WTC11 (cell line): ENCODE data around the gene SGPP2. TPM values are rescaled to one million over a fixed set of nuclear protein-coding genes. Genes with fewer than 3 reads are reported as not detected.

Source experiments
- ATAC-seq: fragments of 200-7000 bp; cut with Tn5 transposase; 2 replicates; pipeline ENCODE4 v1.10.0; 2021; ENCODE audit warnings: mild to moderate bottlenecking, moderate library complexity
- CTCF ChIA-PET: fragments of 300-600 bp; sonication (Branson Sonifier 250); formaldehyde crosslinking; loops from one replicate; lab custom pipeline; 2021; ENCODE audit warnings: antibody characterized with exemption; lab: Charles Lee
- POLR2A ChIA-PET: fragments of 350-600 bp; sonication (Branson Sonifier 250); formaldehyde crosslinking; loops from one replicate; lab custom pipeline; 2021; ENCODE audit warnings: antibody characterized with exemption; lab: Charles Lee
- DNase-seq: peaks from one replicate; pipeline ENCODE4 v3.0.0; 2021; ENCODE audit warnings: low spot score
- H3K27ac Mint-ChIP-seq: 2 replicates; pipeline ENCODE4 v1.8.0; 2021; ENCODE audit warnings: mixed read lengths
- H3K27me3 Mint-ChIP-seq: 2 replicates; pipeline ENCODE4 v1.8.0; 2021; ENCODE audit warnings: low read depth, mild to moderate bottlenecking, moderate library complexity, mixed read lengths
- H3K36me3 Mint-ChIP-seq: 2 replicates; pipeline ENCODE4 v1.8.0; 2021; ENCODE audit warnings: mixed read lengths
- H3K4me1 Mint-ChIP-seq: 2 replicates; pipeline ENCODE4 v1.8.0; 2022; ENCODE audit warnings: mixed read lengths
- H3K4me3 Mint-ChIP-seq: 2 replicates; pipeline ENCODE4 v1.8.0; 2021; ENCODE audit warnings: mild to moderate bottlenecking, moderate library complexity, mixed read lengths
- H3K9me3 Mint-ChIP-seq: 2 replicates; pipeline ENCODE4 v1.8.0; 2021; ENCODE audit warnings: mixed read lengths
- CREB1 ChIP-seq: sonication (generic); formaldehyde crosslinking; IDR thresholded peaks from 2 replicates; pipeline ENCODE4 v1.8.0; 2023; ENCODE audit warnings: mild to moderate bottlenecking, missing genetic modification reagents
- CREM ChIP-seq: sonication (generic); formaldehyde crosslinking; IDR thresholded peaks from 2 replicates; pipeline ENCODE4 v1.8.1; 2022; ENCODE audit warnings: mild to moderate bottlenecking, missing genetic modification reagents, moderate library complexity
- ESRRA ChIP-seq: sonication (generic); formaldehyde crosslinking; IDR thresholded peaks from 2 replicates; pipeline ENCODE4 v1.8.1; 2022; ENCODE audit warnings: mild to moderate bottlenecking, missing genetic modification reagents, borderline replicate concordance
- GABPB1 ChIP-seq: sonication (generic); formaldehyde crosslinking; IDR thresholded peaks from 2 replicates; pipeline ENCODE4 v1.8.1; 2023; ENCODE audit warnings: mild to moderate bottlenecking, missing genetic modification reagents
- GTF2I ChIP-seq: fragments of 250-450 bp; sonication (Bioruptor Pico); conservative IDR thresholded peaks from 2 replicates; pipeline ENCODE4 v1.4.0; 2021; ENCODE audit warnings: mild to moderate bottlenecking
- IRF2 ChIP-seq: sonication (generic); formaldehyde crosslinking; IDR thresholded peaks from 2 replicates; pipeline ENCODE4 v1.8.0; 2022; ENCODE audit warnings: low read depth, missing genetic modification reagents, borderline replicate concordance
- MYBL2 ChIP-seq: sonication (generic); formaldehyde crosslinking; IDR thresholded peaks from 2 replicates; pipeline ENCODE4 v1.8.1; 2023; ENCODE audit warnings: mild to moderate bottlenecking, moderate library complexity, missing genetic modification reagents
- NFYB ChIP-seq: sonication (generic); formaldehyde crosslinking; conservative IDR thresholded peaks from 2 replicates; pipeline ENCODE4 v1.8.0; 2022; ENCODE audit warnings: low read depth, missing genetic modification reagents
- OVOL2 ChIP-seq: fragments of 250-450 bp; sonication (Bioruptor Pico); IDR thresholded peaks from 2 replicates; pipeline ENCODE4 v1.9.0; 2021; ENCODE audit warnings: mild to moderate bottlenecking, borderline replicate concordance
- RELA ChIP-seq: sonication (generic); formaldehyde crosslinking; IDR thresholded peaks from 2 replicates; pipeline ENCODE4 v1.8.1; 2022; ENCODE audit warnings: missing genetic modification reagents, mild to moderate bottlenecking, borderline replicate concordance
- RORB ChIP-seq: fragments of 250-450 bp; sonication (Bioruptor Pico); IDR thresholded peaks from 2 replicates; pipeline ENCODE4 v1.9.0; 2021; ENCODE audit warnings: mild to moderate bottlenecking
- ZBTB21 ChIP-seq: sonication (generic); formaldehyde crosslinking; IDR thresholded peaks from 2 replicates; pipeline ENCODE4 v1.8.1; 2023; ENCODE audit warnings: mild to moderate bottlenecking, missing genetic modification reagents, borderline replicate concordance
- ZBTB43 ChIP-seq: sonication (generic); formaldehyde crosslinking; IDR thresholded peaks from 2 replicates; pipeline ENCODE4 v1.8.1; 2023; ENCODE audit warnings: mild to moderate bottlenecking, missing genetic modification reagents
- total RNA-seq: library from RNA; stranded (reverse); gene quantifications from 3 replicates; pipeline ENCODE4 v1.2.3, GENCODE V29; 2021
- TF ChIP-seq, protein P1 (sequence below): sonication (generic); formaldehyde crosslinking; IDR thresholded peaks from 2 replicates; pipeline ENCODE4 v1.8.1; 2022; ENCODE audit warnings: low read depth, missing genetic modification reagents, borderline replicate concordance
- TF ChIP-seq, protein P2 (sequence below): sonication (generic); formaldehyde crosslinking; IDR thresholded peaks from 2 replicates; pipeline ENCODE4 v1.8.1; 2023; ENCODE audit warnings: mild to moderate bottlenecking, missing genetic modification reagents, borderline replicate concordance
- TF ChIP-seq, protein P3 (sequence below): sonication (generic); formaldehyde crosslinking; IDR thresholded peaks from 2 replicates; pipeline ENCODE4 v1.8.0; 2022; ENCODE audit warnings: mild to moderate bottlenecking, missing genetic modification reagents

SGPP2 gene
- total RNA-seq, 1 experiment from 2014 or later, result 0.07 TPM

GRCh38 chr2:222576171-222577081 lies 152.1 kb downstream of the SGPP2 start:
- POLR2A ChIA-PET, result no interaction called here
- H3K27ac Mint-ChIP-seq, result no peak overlapping the region
- ATAC-seq (no peak), DNase-seq (no peak)
- TF ChIP-seq ESRRA (CRISPR knock-in tag) (no peak), RELA (no peak), GTF2I (CRISPR knock-in tag) (no peak), ZBTB21 (no peak), CREB1 (CRISPR knock-in tag) (no peak), OVOL2 (CRISPR knock-in tag) (no peak), IRF2 (CRISPR knock-in tag) (no peak), ZBTB43 (CRISPR knock-in tag) (no peak), RORB (CRISPR knock-in tag) (no peak), GABPB1 (CRISPR knock-in tag) (no peak)
- TF ChIP-seq, protein P1, sequence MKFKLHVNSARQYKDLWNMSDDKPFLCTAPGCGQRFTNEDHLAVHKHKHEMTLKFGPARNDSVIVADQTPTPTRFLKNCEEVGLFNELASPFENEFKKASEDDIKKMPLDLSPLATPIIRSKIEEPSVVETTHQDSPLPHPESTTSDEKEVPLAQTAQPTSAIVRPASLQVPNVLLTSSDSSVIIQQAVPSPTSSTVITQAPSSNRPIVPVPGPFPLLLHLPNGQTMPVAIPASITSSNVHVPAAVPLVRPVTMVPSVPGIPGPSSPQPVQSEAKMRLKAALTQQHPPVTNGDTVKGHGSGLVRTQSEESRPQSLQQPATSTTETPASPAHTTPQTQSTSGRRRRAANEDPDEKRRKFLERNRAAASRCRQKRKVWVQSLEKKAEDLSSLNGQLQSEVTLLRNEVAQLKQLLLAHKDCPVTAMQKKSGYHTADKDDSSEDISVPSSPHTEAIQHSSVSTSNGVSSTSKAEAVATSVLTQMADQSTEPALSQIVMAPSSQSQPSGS, result no peak
- TF ChIP-seq, protein P2, sequence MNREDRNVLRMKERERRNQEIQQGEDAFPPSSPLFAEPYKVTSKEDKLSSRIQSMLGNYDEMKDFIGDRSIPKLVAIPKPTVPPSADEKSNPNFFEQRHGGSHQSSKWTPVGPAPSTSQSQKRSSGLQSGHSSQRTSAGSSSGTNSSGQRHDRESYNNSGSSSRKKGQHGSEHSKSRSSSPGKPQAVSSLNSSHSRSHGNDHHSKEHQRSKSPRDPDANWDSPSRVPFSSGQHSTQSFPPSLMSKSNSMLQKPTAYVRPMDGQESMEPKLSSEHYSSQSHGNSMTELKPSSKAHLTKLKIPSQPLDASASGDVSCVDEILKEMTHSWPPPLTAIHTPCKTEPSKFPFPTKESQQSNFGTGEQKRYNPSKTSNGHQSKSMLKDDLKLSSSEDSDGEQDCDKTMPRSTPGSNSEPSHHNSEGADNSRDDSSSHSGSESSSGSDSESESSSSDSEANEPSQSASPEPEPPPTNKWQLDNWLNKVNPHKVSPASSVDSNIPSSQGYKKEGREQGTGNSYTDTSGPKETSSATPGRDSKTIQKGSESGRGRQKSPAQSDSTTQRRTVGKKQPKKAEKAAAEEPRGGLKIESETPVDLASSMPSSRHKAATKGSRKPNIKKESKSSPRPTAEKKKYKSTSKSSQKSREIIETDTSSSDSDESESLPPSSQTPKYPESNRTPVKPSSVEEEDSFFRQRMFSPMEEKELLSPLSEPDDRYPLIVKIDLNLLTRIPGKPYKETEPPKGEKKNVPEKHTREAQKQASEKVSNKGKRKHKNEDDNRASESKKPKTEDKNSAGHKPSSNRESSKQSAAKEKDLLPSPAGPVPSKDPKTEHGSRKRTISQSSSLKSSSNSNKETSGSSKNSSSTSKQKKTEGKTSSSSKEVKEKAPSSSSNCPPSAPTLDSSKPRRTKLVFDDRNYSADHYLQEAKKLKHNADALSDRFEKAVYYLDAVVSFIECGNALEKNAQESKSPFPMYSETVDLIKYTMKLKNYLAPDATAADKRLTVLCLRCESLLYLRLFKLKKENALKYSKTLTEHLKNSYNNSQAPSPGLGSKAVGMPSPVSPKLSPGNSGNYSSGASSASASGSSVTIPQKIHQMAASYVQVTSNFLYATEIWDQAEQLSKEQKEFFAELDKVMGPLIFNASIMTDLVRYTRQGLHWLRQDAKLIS (CRISPR knock-in tag), result no peak
- H3K4me3 Mint-ChIP-seq, result no peak overlapping the region
- peaks cover 6% of the 10 kb centered on the region for H3K36me3 Mint-ChIP-seq
- no peaks in the 10 kb centered on the region for H3K27me3 Mint-ChIP-seq
- H3K4me1 Mint-ChIP-seq, result peaks cover 12% of the 10 kb centered on the region
- CTCF ChIA-PET, result interaction anchor here (1.5 kb wide), 1 partner anchor 538 kb away, joined by 3 read pairs; no protein-coding TSS in a partner anchor
- H3K9me3 Mint-ChIP-seq, result no peaks in the 10 kb centered on the region

DNA sequence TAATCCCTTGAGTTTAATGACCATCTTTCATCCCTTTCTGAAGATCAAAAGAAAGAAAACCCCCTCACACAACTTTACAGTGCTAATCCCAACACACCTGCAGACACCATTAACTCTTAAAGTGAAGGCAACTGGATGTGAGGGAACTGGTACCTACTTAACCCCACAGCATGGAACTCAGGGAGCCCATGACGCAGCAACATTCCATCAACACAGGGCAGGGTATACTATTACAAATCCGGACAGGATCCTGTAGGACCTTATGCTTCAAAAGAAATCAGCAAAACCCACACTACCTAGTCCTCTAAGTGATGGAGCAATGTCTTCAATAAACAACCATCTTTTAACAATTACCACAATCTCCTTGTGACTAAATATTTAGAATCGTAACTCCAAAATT lies 153.0 kb downstream of the SGPP2 start:
- peaks cover 12% of the 10 kb centered on the region for H3K4me1 Mint-ChIP-seq
- ChIA-PET CTCF (no interaction called here), POLR2A (no interaction called here)
- DNase-seq, result no peak
- no peaks in the 10 kb centered on the region for H3K9me3 Mint-ChIP-seq
- TF ChIP-seq RELA, result no peak
- TF ChIP-seq CREM (CRISPR knock-in tag), result no peak
- no peak for TF ChIP-seq NFYB (CRISPR knock-in tag)
- TF ChIP-seq, protein P3, sequence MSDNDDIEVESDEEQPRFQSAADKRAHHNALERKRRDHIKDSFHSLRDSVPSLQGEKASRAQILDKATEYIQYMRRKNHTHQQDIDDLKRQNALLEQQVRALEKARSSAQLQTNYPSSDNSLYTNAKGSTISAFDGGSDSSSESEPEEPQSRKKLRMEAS, result no peak
- no peak for TF ChIP-seq MYBL2
- peak; percentile 71 for ATAC-seq
- no peak overlapping the region for H3K4me3 Mint-ChIP-seq
- no peaks in the 10 kb centered on the region; the same call in 1 of the 2 replicates for H3K36me3 Mint-ChIP-seq
- no peak overlapping the region for H3K27ac Mint-ChIP-seq
- H3K27me3 Mint-ChIP-seq, result no peaks in the 10 kb centered on the region
